HG03159 (cell line): ENCODE measurements around the gene HTD2.
"Not testable (repeated sequence)": the region's sequence is repeated elsewhere in the genome, so short reads cannot be mapped to it uniquely, and the experiment has no call there.

Experiments
- ATAC-seq: cut with Tn5 transposase; IDR thresholded peaks from one replicate; pipeline ENCODE4 v1.9.1; 2021; ENCODE audit warnings: mild to moderate bottlenecking, moderate library complexity; ENCODE audit not compliant: unreplicated experiment

The HTD2 gene

GRCh38 chr3:58331593-58332152 is 25.4 kb downstream of the HTD2 start:
- ATAC-seq, result no peak

GRCh38 chr3:58332575-58333188 is 26.4 kb downstream of the HTD2 start, which contains the start of gene PXK:
PXK (plus strand) TSS chr3:58332892; CDS start chr3:58332989, 97 bp downstream.
- ATAC-seq, result peak; percentile 88

GRCh38 chr3:58333206-58334012 is 27.1 kb downstream of the HTD2 start:
- peak; percentile 23 for ATAC-seq

GRCh38 chr3:58334013-58334321 is 27.6 kb downstream of the HTD2 start:
- no peak for ATAC-seq

GRCh38 chr3:58334506-58334884 is 28.2 kb downstream of the HTD2 start:
- ATAC-seq, result no peak

GRCh38 chr3:58335652-58335947 is 29.3 kb downstream of the HTD2 start:
- ATAC-seq, result no peak

- no peak for ATAC-seq
Measured at GRCh38 chr3:58336135-58336882, 30.0 kb downstream of the HTD2 start.

- no peak for ATAC-seq
Measured at GRCh38 chr3:58337190-58337589, 30.9 kb downstream of the HTD2 start.

- ATAC-seq, result not testable (repeated sequence)
Measured at GRCh38 chr3:58339146-58339545, 32.8 kb downstream of the HTD2 start.

GRCh38 chr3:58340594-58341244 is 34.4 kb downstream of the HTD2 start:
- ATAC-seq, result no peak

GRCh38 chr3:58341376-58341775 is 35.1 kb downstream of the HTD2 start:
- ATAC-seq, result no peak

GRCh38 chr3:58342676-58343075 is 36.4 kb downstream of the HTD2 start:
- no peak for ATAC-seq

- no peak for ATAC-seq
Measured at GRCh38 chr3:58345457-58345856, 39.1 kb downstream of the HTD2 start.

GRCh38 chr3:58346368-58346767 is 40.0 kb downstream of the HTD2 start:
- ATAC-seq, result no peak

GRCh38 chr3:58347984-58348383 is 41.7 kb downstream of the HTD2 start:
- no peak for ATAC-seq

GRCh38 chr3:58349792-58350626 is 43.7 kb downstream of the HTD2 start:
- ATAC-seq, result peak; percentile 88

GRCh38 chr3:58350627-58351013 is 44.3 kb downstream of the HTD2 start:
- ATAC-seq, result no peak

GRCh38 chr3:58351920-58352319 is 45.6 kb downstream of the HTD2 start:
- ATAC-seq, result no peak

GRCh38 chr3:58352626-58353025 is 46.3 kb downstream of the HTD2 start:
- ATAC-seq, result no peak
